Measurements from ENCODE around the gene HCRT. TPM values are rescaled to one million over a fixed set of nuclear protein-coding genes. Genes with fewer than 3 reads are reported as not detected.

HCRT gene
- total and polyA plus RNA-seq, 2 of the 4 experiments (the other 2 are of a cell fraction), result not detected

DNA sequence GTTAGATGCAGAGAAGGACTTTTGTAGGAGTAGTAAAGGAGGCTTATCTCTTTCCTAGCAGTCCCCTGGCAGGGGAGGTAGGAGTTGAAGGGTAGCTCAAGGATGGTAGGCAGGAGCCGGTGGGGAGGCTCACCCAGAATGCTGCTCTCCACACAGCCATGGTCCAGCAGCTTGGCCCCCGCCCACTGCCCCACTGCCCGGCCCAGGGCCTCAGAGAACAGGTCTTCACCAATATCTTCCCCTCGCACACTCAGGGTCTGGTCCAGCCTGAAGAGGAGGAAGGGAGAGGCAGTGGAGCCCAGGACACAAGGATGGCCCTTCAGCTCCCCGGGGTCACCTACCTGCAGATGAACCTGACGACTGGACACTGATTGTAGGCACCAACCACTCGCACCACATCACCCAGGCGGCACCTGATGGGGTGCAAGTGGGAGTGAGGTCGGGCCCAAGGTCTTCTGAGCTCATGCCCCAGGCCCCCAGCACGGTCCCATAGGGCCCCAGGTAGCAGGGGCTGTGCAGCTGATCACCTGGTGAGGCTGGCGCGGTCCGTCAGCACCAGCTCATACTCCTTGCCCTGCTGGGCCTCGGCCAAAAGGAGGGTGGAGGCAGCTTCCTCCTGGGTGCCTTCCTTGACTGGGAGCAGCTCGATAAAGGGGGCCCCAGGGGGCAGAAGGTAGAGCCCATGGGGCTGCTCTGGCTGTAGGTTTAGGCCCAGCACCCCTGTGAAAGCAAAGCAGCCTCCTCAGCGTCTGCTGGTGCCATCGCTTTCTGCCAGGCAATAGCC is 5.4 kb upstream of the HCRT start:
- Histone ChIP-seq H3K23ac (ENCODE audit: low read depth, low read length) (no peak overlapping the region), H3K4ac (ENCODE audit: low read depth, low read length) (no peak overlapping the region), H3K18ac (ENCODE audit: low read depth, low read length) (no peak overlapping the region), H2AK9ac (replicated peaks; ENCODE audit: low read depth, low read length, poor library complexity) (no peak overlapping the region), H2BK120ac (ENCODE audit: low read depth, low read length) (no peak overlapping the region), H4K5ac (ENCODE audit: low read depth, low read length) (no peak overlapping the region), H3K14ac (replicated peaks; ENCODE audit: low read depth, low read length) (no peak overlapping the region), H3K9ac (ENCODE audit: low read depth, low read length) (no peak overlapping the region), H3K4me1 (ENCODE audit: control insufficient read depth, insufficient read depth, low read length) (no peaks in the 10 kb centered on the region), H3K27ac (ENCODE audit: insufficient read depth, low read length) (no peak overlapping the region), H3K56ac (ENCODE audit: extremely low read depth, insufficient read depth, low read length) (no peak overlapping the region), H4K20me1 (ENCODE audit: insufficient read depth, low read length) (no peaks in the 10 kb centered on the region), H4K8ac (ENCODE audit: low read depth in 2 of 2, low read length in 2 of 2) (no peak overlapping the region), H3K36me3 (ENCODE audit: control insufficient read depth, insufficient read depth, low read length) (no peaks in the 10 kb centered on the region), H4K91ac (ENCODE audit: insufficient read depth, low read depth, low read length) (no peak overlapping the region), H2BK15ac (ENCODE audit: low read depth, low read length) (no peak overlapping the region), H2AFZ (replicated peaks; ENCODE audit: low read length, poor library complexity) (no peak overlapping the region), H3K79me1 (ENCODE audit: low read depth in 1 of 2, low read length in 2 of 2) (peaks cover 0 to 8% of the 10 kb centered on the region in 2 experiments; a peak in 1 of 4 replicates), H3K4me2 (ENCODE audit: low read depth, low read length) (no peak overlapping the region), H2BK20ac (ENCODE audit: low read depth, low read length) (no peak overlapping the region), H2BK5ac (ENCODE audit: low read depth, low read length, poor library complexity, severe bottlenecking) (no peak overlapping the region), H3K27me3 (ENCODE audit: control insufficient read depth, insufficient read depth, low read length) (no peaks in the 10 kb centered on the region; the same call in 1 of the 2 replicates), H3K4me3 (ENCODE audit: insufficient read depth, low read depth, low read length) (no peak overlapping the region), H3K9me3 (ENCODE audit: control insufficient read depth, insufficient read depth, low read length) (no peaks in the 10 kb centered on the region), H3K9me1 (ENCODE audit: insufficient read depth, low read length) (peaks cover 10% of the 10 kb centered on the region; the same call in 1 of the 2 replicates), H2AK5ac (ENCODE audit: low read depth, low read length) (no peak overlapping the region)
- ChIA-PET CTCF (no interaction called here), POLR2A (ENCODE audit: unreplicated experiment) (interaction anchor here (0.6 kb wide), 1 partner anchor 127 kb away, joined by 3 read pairs; no protein-coding TSS in a partner anchor)
- ATAC-seq (ENCODE audit: low read depth) (no peak), DNase-seq (no peak)
- BruUV-seq (replicated peaks), result no TSS peak
- WGBS, 2 experiments (ENCODE audit: extremely low coverage in 2 of 2, insufficient read length in 1 of 2), result 71% methylated on average over 5 of the region's 17 CpGs; no CpG with 5 or more reads in 1 of the 2 experiments
- in situ Hi-C loops (cut with MboI; ENCODE audit: low sequenced_read_pairs), result no loop called here
- dilution Hi-C loops (cut with HindIII; ENCODE audit: low sequenced_read_pairs, unreplicated experiment), result no loop called here
- intact Hi-C loops (cut with micrococcal nuclease), result no loop called here
- TF ChIP-seq BHLHE40 (IDR thresholded peaks at IDR 0.05; ENCODE audit: low read depth, low read length), result no peak
- TF ChIP-seq RFX5 (IDR thresholded peaks at IDR 0.05; ENCODE audit: low read depth, low read length), result no peak
- no peak for TF ChIP-seq FOS (IDR thresholded peaks at IDR 0.05; ENCODE audit: low read depth, low read length)
- TF ChIP-seq RCOR1 (IDR thresholded peaks at IDR 0.05; ENCODE audit: insufficient replicate concordance, low read length), result no peak
- TF ChIP-seq, protein P1, sequence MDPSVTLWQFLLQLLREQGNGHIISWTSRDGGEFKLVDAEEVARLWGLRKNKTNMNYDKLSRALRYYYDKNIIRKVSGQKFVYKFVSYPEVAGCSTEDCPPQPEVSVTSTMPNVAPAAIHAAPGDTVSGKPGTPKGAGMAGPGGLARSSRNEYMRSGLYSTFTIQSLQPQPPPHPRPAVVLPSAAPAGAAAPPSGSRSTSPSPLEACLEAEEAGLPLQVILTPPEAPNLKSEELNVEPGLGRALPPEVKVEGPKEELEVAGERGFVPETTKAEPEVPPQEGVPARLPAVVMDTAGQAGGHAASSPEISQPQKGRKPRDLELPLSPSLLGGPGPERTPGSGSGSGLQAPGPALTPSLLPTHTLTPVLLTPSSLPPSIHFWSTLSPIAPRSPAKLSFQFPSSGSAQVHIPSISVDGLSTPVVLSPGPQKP (IDR thresholded peaks at IDR 0.05; ENCODE audit: borderline replicate concordance, low read depth, low read length), result no peak
- TF ChIP-seq MAZ (IDR thresholded peaks at IDR 0.05; ENCODE audit: borderline replicate concordance, low read depth, low read length), result no peak
- TF ChIP-seq CEBPB (IDR thresholded peaks at IDR 0.05; ENCODE audit: low read depth, low read length), result no peak
- no peak for TF ChIP-seq MXI1 (IDR thresholded peaks at IDR 0.05; ENCODE audit: borderline replicate concordance, low read depth, low read length)
- TF ChIP-seq NFE2L2 (IDR thresholded peaks at IDR 0.05; ENCODE audit: low read depth, low read length), result no peak
- TF ChIP-seq, protein P2, sequence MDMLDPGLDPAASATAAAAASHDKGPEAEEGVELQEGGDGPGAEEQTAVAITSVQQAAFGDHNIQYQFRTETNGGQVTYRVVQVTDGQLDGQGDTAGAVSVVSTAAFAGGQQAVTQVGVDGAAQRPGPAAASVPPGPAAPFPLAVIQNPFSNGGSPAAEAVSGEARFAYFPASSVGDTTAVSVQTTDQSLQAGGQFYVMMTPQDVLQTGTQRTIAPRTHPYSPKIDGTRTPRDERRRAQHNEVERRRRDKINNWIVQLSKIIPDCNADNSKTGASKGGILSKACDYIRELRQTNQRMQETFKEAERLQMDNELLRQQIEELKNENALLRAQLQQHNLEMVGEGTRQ (IDR thresholded peaks at IDR 0.05; ENCODE audit: low read depth, low read length), result no peak
- no peak for TF ChIP-seq CHD1 (IDR thresholded peaks at IDR 0.05; ENCODE audit: low read depth, low read length)
- TF ChIP-seq POLR2A (IDR thresholded peaks at IDR 0.05; ENCODE audit: low read depth, low read length), result no peak
- TF ChIP-seq RAD21 (IDR thresholded peaks at IDR 0.05; ENCODE audit: low read length), result no peak
- TF ChIP-seq MAFK (IDR thresholded peaks at IDR 0.05; ENCODE audit: low read depth, low read length), result no peak
- TF ChIP-seq, protein P3, sequence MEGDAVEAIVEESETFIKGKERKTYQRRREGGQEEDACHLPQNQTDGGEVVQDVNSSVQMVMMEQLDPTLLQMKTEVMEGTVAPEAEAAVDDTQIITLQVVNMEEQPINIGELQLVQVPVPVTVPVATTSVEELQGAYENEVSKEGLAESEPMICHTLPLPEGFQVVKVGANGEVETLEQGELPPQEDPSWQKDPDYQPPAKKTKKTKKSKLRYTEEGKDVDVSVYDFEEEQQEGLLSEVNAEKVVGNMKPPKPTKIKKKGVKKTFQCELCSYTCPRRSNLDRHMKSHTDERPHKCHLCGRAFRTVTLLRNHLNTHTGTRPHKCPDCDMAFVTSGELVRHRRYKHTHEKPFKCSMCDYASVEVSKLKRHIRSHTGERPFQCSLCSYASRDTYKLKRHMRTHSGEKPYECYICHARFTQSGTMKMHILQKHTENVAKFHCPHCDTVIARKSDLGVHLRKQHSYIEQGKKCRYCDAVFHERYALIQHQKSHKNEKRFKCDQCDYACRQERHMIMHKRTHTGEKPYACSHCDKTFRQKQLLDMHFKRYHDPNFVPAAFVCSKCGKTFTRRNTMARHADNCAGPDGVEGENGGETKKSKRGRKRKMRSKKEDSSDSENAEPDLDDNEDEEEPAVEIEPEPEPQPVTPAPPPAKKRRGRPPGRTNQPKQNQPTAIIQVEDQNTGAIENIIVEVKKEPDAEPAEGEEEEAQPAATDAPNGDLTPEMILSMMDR (conservative IDR thresholded peaks at IDR 0.05; ENCODE audit: low read depth, low read length), result no peak

Measured in IMR-90 (cell line).